Muscle of arm (tissue), 12 donors: ENCODE data around the gene PTPRG. TPM values are rescaled to one million over a fixed set of nuclear protein-coding genes. Genes with fewer than 3 reads are reported as not detected.

ENCODE experiments used
- DNase-seq: peaks from one replicate; pipeline ENCODE4 v3.0.0-alpha.2; 2013
- polyA plus RNA-seq, 12 donors: library from polyadenylated mRNA; unstranded; fragments of 120-200 nt; gene quantifications; one replicate each; pipeline ENCODE4 v1.2.1, GENCODE V29; 2013; ENCODE audit not compliant: insufficient read length in 12 of 12

The PTPRG gene
- polyA plus RNA-seq, 12 donors = 22.6 to 37.0 (median 31.4) TPM; not detected in 1

DNA sequence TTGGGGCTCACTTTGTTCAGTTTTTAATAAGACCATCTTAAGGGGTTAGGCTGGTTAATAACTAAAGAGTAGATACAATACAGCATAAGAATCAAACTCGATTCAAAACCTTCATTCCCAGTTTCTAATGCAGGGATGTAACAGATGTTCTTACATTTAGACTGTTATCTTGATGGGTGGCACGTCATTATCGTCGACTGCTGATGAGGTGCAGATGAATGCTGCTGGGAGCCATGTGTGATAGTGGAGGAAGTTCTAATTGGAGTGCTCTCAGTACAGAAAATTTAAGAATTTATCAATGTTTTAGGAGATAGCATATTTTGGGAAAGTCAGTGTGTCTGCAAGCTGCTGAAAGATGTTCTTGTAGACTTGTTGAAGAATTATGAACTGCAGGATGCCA lies 331.5 kb downstream of the PTPRG start:
- no peak for DNase-seq

DNA sequence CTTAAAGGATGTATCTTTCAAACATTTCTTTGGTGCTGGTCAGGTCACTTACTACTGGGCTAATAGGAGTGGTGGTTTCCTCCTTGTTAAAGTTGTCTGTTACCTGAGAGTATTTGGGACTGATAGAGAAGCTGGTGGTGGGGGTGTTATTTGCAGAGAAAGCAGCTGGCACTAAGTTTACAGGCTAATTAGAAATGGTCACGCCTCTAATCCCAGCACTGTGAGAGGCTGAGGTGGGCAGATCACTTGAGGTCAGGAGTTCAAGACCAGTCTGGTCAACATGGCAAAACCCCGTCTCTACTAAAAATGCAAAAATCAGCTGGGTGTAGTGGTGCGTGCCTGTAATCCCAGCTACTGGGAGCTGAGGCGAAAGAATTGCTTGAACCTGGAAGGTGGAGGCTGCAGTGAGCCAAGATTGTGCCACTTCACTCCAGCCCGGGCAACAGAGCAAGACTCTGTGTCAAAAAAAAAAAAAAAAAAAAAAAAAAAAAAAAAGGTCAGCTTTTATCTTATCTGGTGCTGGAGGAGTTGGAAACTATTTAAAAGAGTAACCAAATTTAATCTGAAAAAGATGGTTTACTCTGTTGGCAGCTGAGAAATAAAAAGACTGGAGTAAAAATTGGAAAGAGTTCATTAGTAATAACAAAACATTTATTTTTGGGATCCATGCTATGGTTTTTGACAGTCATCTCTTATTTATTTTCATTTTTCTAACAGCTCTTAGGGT lies 332.6 kb downstream of the PTPRG start:
- DNase-seq = no peak

DNA sequence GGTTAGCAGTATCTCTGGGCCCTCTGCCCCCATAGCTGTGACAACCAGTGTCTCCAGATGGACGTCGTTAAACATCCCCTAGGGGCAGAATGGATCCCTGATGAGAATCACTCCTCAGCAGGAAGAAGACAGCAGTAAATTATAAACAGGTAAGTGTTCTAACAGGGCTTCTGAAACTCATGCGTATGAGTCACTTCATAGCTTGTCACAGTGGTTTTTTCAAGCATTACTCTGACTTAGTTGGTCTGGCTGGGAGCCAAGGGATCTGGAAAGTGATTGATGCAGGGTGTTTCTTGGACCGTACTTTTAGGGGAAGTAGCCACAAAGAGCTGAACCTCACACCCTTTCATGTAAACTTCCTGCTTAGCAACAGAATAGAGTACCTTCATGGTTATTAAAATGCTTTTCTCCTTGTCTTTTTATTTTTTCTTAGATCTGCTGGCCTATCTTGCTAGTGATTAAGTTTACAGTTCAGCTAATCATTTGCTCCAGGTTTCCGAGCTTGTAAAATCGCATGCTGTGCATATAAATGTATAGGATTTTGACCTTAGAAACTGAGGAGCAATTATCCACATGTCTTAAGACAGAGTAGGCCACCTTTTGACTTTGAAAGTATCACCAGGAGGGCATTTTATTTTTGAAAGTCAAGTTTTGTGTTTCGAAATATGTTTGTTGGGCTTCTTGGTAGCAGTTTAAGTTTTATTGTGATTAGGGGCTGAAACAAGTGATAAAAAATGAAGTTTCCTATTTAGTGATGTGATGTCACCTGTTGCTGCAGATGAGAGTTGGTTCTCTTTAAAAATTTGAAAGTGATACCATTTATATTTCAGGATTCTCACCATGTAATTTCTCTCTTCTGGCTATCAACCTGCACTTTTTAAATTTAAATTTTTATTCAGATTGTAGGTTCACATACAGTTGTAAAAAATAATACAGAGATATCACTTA lies 333.9 kb downstream of the PTPRG start:
- DNase-seq = no peak

DNA sequence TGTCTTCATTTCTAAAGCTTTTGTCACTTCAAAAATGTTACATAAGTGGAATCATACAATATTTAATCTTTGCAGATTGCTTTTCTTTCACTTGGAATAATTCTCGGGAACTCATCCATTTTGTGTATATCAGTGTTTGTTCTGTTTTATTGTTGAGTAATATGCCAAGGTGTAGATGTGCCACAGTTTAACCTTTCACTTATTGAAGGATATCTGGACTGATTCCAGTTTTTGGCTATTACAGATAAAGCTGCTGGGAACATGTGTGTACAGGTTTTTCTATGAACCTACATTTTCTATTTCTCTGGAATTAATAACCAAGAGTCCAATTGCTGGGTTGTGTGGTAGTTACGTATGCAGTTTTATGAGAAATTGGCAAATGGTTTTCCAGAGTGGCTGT lies 334.9 kb downstream of the PTPRG start:
- no peak for DNase-seq

DNA sequence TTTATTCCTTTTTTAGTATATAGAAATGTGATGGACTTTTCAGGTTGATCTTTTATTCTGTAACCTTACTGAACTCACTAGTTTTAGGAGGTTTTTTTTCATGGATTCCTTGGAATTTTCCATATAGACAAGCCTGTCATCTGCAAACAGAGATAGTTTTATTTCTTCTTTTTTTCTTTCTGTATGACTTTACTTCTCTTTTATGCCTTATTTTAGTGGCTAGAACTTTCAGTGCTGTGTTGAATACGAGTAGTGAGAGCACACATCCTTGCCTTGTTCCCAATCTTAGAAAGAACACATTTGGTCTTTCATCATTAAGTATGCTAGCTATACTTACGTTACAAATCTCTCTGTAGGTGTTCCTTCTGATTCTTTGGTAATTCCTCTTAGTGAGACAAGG lies 336.5 kb downstream of the PTPRG start:
- DNase-seq = no peak

DNA sequence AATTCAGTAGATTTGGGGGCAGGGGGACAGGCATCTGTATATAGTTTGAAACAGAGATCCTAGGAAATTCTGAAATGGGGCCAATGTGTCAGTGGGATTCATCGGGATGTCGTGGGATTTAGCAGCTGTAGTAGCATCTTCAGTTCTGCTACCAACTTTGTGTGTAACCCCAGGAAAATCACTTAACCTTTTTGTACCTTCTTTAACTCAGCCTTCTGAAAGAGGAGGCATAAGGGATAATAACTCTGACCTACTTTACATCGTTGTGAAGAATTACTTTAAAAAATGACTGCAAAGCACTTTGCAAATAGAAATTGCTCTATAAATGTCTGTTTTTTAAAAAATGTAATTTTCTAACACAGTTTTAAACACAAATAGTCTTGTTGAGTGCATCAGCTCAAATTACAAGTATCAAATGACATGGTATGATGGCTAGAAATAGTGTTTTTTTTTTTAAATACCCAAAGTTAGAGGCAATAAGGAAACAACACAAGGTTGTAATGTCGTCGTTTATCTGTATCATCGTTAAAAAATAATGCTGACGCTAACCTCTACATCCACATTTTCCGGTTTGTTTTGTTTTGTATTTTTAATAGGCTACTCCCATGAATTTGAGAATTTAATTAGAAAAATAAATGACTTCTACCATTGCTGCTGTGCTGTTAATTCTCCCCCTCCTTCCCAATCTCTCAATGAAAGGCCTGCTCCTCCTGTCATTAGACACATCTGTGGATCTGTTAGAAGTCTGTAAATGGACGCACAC lies 338.5 kb downstream of the PTPRG start:
- no peak for DNase-seq

DNA sequence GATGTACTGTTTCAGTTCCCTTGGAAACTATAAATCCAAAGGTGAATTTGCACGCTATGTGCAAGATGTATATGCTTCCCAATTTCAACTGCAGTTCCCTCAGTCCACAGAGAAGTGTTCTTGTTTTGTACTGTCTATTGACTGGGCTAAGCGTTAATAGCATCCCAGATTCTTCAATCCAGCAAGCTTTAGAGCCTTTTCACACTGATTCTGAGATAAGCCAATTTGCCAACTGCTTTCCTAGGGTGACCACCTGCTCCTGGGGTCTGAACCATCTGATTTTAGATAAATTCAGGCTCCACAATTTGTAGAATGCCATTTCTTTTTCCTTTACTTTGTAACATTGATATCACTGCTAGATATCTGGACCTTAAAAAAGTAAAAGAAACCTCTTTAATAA lies 340.1 kb downstream of the PTPRG start:
- DNase-seq = no peak

DNA sequence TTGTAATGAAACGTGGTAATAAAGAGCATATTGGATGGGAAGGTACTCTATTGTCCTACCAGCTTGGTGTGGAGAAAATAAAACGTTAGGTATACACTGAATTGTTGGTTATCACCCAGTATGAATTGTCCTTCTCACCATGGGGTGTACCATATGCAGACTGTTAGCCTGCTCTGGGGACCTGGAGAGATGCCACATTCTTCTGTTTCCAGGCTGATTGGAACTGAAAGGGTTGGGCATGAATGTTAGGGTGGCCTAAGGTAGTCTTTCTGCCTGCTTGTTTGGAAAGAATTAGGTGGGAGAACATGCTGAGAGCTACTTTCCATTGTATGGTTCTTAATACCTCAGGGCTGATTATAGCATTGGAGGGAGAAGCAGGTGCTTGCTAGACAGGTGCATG lies 340.6 kb downstream of the PTPRG start:
- no peak for DNase-seq

DNA sequence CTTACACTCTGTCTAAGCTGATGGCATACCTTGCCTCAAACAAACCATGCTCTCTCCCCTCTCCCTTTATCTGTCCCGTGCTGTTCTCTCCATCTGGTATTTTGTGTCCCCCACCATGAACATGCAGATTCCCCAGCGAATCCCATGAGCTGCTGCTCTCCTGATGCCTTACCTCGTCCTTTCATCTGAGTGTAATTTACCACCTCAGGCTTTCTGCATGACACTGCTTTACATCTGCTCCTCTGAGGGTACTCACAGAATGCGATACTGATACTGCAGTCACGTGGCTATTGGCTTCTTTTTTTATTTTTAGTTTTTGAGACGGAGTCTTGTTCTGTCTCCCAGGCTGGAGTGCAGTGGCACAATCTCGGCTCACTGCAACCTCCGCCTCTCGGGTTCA lies 341.7 kb downstream of the PTPRG start:
- no peak for DNase-seq

DNA sequence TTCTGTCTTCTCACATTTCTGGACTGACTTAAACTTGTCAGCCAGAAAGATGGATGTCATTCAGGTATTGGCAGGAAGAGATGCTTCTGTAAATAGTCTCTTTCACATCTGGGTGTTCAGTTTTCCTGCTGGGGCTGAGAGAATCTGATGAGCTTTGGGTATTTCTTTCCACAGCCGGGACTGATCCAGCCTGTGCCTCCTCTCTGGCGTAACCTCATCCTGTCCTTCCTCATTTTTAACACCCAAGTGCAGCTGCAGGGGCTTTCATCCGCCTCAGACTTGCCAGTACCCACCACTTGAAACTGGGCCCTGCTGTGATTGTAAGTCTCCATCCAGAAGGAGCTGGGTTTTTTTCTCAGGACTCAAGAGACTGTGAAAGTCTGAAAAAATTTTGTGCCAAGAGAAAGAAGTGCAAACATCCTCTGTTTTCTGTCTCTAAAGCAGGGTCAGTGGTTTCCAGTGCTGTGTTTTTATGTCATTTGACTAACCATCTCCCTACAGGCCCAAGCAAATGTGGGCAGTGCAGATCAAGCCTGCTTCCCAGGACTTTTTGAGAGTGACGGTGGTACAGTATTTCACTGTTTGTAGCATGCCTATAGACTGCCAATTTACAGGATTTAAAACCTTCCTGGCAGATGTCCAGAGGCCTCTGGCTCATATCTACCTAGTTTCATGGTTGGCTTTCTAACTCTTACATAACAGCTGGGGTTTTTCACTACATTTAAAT lies 342.7 kb downstream of the PTPRG start:
- peak; percentile 57 for DNase-seq

DNA sequence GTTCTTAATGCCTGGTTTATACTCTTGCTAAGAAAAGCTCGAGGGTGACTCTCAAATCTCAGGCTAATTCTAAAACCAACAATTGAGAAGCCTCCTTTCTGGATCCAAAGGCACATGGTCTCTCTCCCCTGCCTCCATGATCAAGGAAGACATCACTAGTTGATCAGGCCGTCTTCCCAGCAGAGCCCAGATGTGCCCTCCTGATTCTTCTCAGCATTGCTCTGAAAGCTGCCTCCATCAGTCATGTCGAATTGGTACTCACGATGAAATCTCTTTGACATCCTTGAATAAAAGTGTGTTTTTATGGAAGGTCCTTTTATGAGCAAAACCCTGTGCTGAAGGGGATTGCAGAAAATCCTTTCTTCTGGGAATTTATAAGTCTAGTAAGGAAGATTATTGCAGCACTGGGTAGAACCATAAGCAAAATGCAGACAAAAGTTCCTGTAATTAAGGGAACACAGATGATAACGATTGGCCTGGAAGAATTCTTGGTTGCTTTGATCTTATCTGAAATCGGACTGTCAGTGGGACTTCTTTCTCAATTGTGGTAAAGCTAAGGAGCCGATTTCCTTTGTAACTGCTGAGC lies 345.9 kb downstream of the PTPRG start:
- DNase-seq = no peak

DNA sequence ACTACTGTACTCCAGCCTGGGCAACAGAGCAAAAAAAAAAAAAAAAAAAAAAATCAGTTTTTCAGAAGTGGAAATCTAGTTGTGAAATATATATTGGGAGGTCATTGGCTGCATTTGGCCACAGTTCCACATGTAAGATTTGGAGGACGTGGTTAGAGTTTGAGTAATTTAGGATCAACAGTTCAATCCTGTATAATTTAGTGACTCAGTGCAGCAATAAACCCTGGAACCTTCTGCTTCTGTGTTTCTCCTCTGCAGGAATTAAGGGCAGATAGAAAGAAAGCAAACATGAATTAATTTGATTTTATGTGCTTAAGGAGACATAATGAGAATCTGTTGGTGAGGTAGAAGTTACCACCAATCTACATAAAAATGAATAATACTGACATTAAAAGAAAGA lies 347.0 kb downstream of the PTPRG start:
- DNase-seq = no peak

DNA sequence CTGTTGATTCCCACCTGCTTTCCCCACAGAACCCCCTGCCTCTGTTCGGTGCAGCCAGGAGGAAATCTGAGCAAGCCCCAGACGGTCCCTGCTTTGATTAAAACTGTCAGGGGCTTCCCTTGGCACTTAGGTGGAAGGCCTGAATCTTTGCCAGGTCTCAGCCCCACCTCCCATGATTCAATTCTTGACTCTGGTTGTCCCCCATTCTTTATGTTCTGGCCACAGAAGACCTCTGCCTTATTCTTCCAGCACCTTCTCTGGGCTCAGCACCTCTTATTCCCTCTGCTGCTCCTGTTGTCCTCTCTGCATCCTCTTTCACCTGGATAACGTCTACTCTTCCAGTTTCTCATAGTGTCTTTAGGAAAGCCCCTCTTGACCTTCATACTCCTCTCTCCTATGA lies 349.4 kb downstream of the PTPRG start:
- no peak for DNase-seq

DNA sequence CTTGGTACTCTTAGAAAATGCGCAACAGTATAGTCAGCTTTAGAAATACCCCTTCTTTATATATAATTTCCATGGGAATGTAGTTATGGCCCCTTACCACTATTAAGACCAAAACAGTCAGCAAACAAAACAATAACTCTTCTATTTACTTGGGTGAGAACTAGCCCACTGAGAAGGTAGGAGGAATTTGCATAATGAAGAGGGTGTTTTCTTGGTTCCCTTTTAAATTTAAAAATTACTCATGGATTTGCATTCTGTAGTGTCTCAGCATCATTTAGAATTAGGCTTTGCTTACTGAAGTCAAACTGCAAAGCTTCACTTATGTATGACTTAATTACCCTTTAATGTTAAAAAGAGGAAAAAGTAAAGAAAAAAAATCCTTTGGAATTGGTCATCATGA lies 350.8 kb downstream of the PTPRG start:
- no peak for DNase-seq

DNA sequence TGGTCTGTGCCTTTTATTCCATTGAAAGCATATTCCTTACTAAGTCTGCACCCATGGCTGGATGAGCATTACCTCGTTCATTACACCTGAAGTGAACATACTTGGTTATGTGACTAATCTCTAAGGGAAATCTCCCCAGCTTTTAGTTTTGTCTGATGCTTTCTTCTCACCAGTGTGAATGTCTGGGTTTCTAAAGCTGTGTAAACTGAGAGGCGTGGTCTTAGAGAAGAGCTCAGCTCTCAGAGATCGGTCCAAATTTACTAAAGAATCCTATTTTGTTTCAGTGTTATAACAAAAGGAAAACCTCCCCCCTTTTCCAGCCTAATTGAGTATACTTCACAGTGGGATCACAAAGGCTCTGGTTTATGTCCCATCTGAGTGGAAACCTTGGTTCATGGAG lies 352.3 kb downstream of the PTPRG start:
- no peak for DNase-seq

DNA sequence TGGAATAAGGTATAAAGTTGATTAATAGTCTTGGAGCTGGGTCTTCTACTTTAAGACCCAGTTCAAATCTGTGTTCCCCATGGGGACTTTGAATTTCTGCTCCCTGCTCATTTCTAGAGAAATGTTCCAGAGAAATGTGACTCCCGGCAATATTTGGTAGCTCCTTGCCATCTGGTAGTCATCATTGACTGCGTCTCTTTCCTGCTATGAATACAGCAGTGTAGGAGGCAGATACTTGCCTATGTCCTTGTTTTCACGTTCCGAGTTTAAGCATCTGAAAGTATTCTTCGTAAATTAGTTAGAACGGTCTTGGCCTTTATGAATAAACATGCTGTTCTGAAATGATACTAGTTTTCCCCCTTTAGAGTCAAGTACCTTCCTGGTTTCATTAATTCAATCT lies 352.9 kb downstream of the PTPRG start:
- DNase-seq = peak; percentile 65

DNA sequence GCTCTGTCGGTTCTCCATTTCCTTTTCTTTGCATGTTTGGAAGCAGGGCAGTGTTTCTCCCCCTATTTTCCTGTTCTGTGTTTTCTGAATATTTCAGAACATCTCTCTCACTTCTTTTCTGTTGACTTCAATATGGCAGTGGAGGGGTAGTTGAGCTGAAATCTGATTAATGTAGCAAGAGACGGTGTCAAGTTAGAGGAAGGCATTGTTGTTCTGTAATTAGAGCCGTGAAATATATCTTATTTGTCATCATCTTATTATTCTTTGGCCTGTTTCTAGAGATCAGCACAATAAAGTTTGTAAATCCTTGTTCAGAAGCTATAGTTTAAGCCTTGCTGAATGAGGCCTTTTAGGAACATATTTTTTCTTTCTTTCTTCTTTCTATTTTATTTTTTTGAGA lies 353.9 kb downstream of the PTPRG start:
- no peak for DNase-seq

DNA sequence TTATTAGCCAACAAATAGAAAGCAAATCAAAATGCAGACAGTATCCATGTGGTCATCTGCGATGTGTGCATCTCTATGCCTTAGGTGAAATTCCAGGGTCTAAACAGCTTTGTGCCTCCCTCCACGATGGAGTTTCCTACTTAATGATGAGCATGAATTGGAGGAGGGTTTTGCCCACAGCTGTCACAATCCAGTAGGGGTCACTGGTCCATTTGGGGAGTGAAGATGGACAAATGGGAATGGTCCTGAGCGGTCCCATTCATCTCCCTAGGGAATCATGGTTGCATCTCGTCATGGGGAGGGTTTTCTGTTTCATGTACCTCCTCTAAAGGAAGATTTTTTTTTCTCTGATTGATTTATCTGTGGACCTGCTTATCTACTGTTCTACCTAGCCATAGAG lies 358.0 kb downstream of the PTPRG start:
- DNase-seq = no peak

DNA sequence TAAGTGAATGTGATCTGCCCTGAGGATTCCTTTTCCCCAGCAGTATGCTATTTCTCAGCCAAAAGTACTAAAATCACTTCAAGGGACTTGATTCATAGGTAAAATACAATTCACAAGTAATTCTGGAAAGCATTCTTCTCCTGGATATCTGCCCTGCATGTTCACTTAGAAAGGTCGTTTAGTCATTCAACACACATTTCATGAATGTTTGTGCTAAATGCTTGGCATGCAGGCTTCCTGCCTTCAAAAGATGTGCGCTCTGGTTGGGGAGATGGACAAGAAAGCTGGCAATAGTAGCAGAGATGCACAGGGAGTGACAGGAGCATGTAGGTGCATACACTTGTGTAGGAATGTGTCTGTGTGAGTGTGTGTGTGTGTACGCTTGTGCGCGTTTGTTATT lies 360.7 kb downstream of the PTPRG start:
- no peak for DNase-seq

DNA sequence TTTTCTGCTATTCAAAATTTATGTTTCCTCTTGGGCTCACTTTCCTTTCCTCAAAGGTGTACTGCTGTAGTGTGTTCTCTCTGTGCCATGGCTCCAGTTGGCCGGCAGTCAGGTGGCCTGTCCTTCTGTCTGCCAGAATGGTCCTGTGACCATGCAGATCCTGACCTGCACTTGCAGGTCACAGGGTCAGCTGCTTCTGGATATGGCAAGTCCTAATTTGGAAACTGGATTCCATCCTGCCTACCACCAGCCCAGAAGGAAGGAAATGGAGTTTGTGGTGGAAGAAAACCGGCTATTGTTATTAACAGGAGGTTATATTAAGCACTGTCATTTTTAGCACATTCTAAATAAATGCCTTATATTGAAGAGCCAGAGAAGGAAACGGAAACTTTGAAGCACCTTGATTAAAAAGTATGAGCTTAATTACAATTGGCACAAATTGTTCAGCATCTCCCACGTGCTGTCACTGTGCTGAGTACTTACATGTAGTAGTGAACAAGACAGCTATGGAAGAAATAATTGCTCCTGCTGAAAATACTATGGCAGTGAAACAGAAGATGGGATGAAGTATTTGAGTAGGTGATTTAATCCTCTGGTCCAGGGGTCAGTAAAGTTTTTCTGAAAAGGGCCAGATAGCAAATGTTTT lies 362.8 kb downstream of the PTPRG start:
- no peak for DNase-seq

DNA sequence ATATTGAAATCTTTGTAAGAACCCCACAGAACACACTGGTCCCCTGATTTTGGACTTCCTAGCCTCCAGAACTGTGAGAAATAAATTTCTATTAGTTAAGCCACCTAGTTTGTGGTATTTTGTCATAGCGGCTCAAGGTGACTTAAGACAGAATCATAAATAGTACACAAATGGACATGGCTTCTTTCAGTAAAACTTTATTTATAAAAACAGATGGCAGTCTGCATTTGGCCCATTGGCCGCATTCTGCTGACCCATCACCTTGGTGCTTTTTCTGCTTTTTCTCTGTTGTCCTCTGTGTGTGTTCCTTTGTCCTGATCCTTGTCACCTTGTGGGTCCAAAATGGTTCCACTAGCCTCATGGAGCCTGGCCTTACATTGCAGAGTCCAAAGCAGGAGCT lies 363.6 kb downstream of the PTPRG start:
- no peak for DNase-seq
